Measurements from ENCODE around the gene CEP89. TPM values are rescaled to one million over a fixed set of nuclear protein-coding genes. Genes with fewer than 3 reads are reported as not detected.
A peak's percentile ranks its signal among the peaks of the same experiment; 100 is the strongest.
"Not testable (repeated sequence)": the region's sequence is repeated elsewhere in the genome, so short reads cannot be mapped to it uniquely, and the experiment has no call there.

Gene CEP89
- total RNA-seq (ENCODE audit: unreplicated experiment): 34.3 TPM
- long read RNA-seq, full-length matches to known transcripts: 3 of 8 reads
- long read RNA-seq, partial matches to known transcripts: 2 of 8 reads
- long read RNA-seq, other reads (novel, unspliced or antisense): 3 of 8 reads

- Mint-ChIP-seq H3K4me1 (ENCODE audit: unreplicated experiment) (peaks cover 7% of the 10 kb centered on the region), H3K27ac (ENCODE audit: unreplicated experiment) (peak within 1 kb of the TSS; percentile 89), H3K36me3 (ENCODE audit: low read depth, unreplicated experiment) (peaks cover 17% of the 10 kb centered on the region), H3K4me3 (ENCODE audit: unreplicated experiment) (peak within 1 kb of the TSS; percentile 99), H3K27me3 (ENCODE audit: unreplicated experiment) (peaks cover 8% of the 10 kb centered on the region), H3K9me3 (ENCODE audit: unreplicated experiment) (no peaks in the 10 kb centered on the region)
- no peak for TF ChIP-seq CTCF (IDR thresholded peaks at IDR 0.05; ENCODE audit: unreplicated experiment)
- DNase-seq (ENCODE audit: low spot score): peak; percentile 97
Measured at GRCh38 chr19:32971715-32972540, at the start of gene CEP89, which contains the start of gene FAAP24. CEP89 (minus strand) TSS chr19:32971958; CDS start chr19:32971874, 84 bp downstream. FAAP24 (plus strand) TSS chr19:32972242; CDS start chr19:32973197, 955 bp downstream.

DNA sequence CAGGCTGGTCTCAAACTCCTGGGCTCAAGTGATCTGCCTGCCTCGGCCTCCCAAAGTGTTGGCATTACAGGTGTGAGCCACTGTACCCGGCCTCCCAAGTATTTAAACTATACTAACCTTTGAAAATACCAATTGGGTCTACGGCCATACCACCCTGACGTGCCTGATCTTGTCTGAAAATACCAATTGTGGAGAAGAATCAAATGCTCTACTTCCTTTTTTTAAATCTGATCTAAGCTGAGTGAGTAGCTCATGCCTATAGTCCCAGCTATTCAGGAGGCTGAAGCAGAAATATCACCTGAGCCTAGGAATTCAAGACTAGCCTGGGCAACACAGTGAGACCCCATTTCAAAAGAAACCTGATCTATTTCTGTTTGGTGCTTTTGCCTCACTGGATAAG lies 39.1 kb upstream of the CEP89 start:
- not testable (repeated sequence) for H3K4me1 Mint-ChIP-seq (ENCODE audit: unreplicated experiment); H3K27ac Mint-ChIP-seq (ENCODE audit: unreplicated experiment); H3K36me3 Mint-ChIP-seq (ENCODE audit: low read depth, unreplicated experiment); DNase-seq (ENCODE audit: low spot score); H3K4me3 Mint-ChIP-seq (ENCODE audit: unreplicated experiment); H3K9me3 Mint-ChIP-seq (ENCODE audit: unreplicated experiment); H3K27me3 Mint-ChIP-seq (ENCODE audit: unreplicated experiment)

DNA sequence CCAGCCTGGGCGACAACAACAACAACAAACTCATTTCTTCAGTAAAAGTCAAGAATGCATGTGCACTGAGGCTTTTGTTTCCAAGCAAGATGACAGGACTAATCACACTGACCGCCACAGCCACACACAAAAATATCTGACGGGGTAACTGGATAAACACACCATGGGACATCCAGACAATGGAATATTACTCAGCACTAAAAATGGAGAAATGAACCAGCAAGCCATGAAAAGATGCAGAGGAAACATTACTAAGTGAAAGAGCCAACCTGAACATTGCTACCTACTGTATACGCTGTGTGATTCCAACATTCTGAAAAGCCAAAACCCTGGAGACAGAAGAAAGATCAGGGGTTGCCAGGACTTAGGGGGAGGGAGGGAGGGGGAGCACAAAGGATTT lies 37.0 kb upstream of the CEP89 start:
- H3K27ac Mint-ChIP-seq (ENCODE audit: unreplicated experiment): no peak overlapping the region
- H3K36me3 Mint-ChIP-seq (ENCODE audit: low read depth, unreplicated experiment): no peaks in the 10 kb centered on the region
- DNase-seq (ENCODE audit: low spot score): no peak
- H3K27me3 Mint-ChIP-seq (ENCODE audit: unreplicated experiment): no peaks in the 10 kb centered on the region
- no peaks in the 10 kb centered on the region for H3K4me1 Mint-ChIP-seq (ENCODE audit: unreplicated experiment)
- H3K9me3 Mint-ChIP-seq (ENCODE audit: unreplicated experiment): no peaks in the 10 kb centered on the region
- H3K4me3 Mint-ChIP-seq (ENCODE audit: unreplicated experiment): no peak overlapping the region
- TF ChIP-seq CTCF (IDR thresholded peaks at IDR 0.05; ENCODE audit: unreplicated experiment): no peak

GRCh38 chr19:33005440-33005839 lies 33.7 kb upstream of the CEP89 start:
- no peaks in the 10 kb centered on the region for H3K9me3 Mint-ChIP-seq (ENCODE audit: unreplicated experiment)

GRCh38 chr19:33003424-33004024 lies 31.8 kb upstream of the CEP89 start:
- not testable (repeated sequence) for H3K36me3 Mint-ChIP-seq (ENCODE audit: low read depth, unreplicated experiment); H3K4me3 Mint-ChIP-seq (ENCODE audit: unreplicated experiment); H3K9me3 Mint-ChIP-seq (ENCODE audit: unreplicated experiment); H3K27me3 Mint-ChIP-seq (ENCODE audit: unreplicated experiment); H3K27ac Mint-ChIP-seq (ENCODE audit: unreplicated experiment); DNase-seq (ENCODE audit: low spot score); H3K4me1 Mint-ChIP-seq (ENCODE audit: unreplicated experiment)

More at GRCh38 chr19:33005440-33005839, 33.7 kb upstream of the CEP89 start:
- H3K36me3 Mint-ChIP-seq (ENCODE audit: low read depth, unreplicated experiment): no peaks in the 10 kb centered on the region
- H3K4me1 Mint-ChIP-seq (ENCODE audit: unreplicated experiment): no peaks in the 10 kb centered on the region
- H3K27ac Mint-ChIP-seq (ENCODE audit: unreplicated experiment): no peak overlapping the region
- H3K4me3 Mint-ChIP-seq (ENCODE audit: unreplicated experiment): no peak overlapping the region
- no peaks in the 10 kb centered on the region for H3K27me3 Mint-ChIP-seq (ENCODE audit: unreplicated experiment)
- no peak for DNase-seq (ENCODE audit: low spot score)
- no peak for TF ChIP-seq CTCF (IDR thresholded peaks at IDR 0.05; ENCODE audit: unreplicated experiment)

DNA sequence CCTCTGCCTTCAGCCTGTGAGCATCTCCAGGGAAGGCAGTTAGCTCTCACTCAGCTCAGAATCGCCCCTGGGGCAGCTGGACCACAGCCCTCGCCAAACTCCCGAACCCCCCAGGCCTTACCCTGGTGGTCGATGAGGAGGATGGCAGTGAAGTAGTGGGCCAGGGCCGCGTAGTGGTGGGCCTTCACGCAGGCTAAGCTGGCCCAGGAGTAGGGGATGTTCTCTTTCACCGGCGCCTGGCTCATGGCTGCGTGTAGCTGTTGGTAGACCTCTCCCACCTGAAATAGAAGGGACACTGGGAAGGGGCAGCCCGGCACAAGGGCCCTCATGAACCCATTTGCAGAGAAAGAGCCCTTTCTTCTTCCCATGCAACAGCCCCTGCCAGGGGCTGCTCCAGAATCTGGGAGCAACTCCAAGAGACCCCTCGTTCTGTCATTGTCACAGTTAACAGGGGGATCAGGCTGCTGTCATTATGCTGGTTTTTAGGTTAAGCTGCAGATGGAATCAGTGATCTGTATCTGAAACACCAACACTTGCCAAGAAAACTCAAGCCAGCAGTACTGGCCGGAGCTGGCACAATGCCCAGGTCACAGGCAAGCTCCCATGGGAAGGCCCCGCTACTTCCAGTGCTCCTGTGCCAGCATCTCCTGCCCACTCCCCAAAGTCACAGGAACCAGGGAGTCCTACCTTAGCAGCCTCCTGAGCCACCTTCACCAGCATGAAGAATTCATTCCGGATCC lies 30.5 kb upstream of the CEP89 start:
- H3K4me1 Mint-ChIP-seq (ENCODE audit: unreplicated experiment); H3K27me3 Mint-ChIP-seq (ENCODE audit: unreplicated experiment); DNase-seq (ENCODE audit: low spot score); H3K27ac Mint-ChIP-seq (ENCODE audit: unreplicated experiment); H3K4me3 Mint-ChIP-seq (ENCODE audit: unreplicated experiment); H3K9me3 Mint-ChIP-seq (ENCODE audit: unreplicated experiment); H3K36me3 Mint-ChIP-seq (ENCODE audit: low read depth, unreplicated experiment): not testable (repeated sequence)
